ENCODE data around the gene CNKSR3. TPM values are rescaled to one million over a fixed set of nuclear protein-coding genes. Genes with fewer than 3 reads are reported as not detected.

The CNKSR3 gene
- total RNA-seq, 1 experiment from 2014 or later = 5.6 TPM

GRCh38 chr6:154377726-154378125, 132.8 kb downstream of the CNKSR3 start:
- no peaks in the 10 kb centered on the region for H3K9me3 ChIP-seq (ENCODE audit: control insufficient read depth, low read depth, low read length)
- H2BK15ac ChIP-seq (ENCODE audit: low read depth, low read length) = no peak overlapping the region
- no peaks in the 10 kb centered on the region for H3K27me3 Mint-ChIP-seq (ENCODE audit: low read depth)
- H4K8ac ChIP-seq (replicated peaks; ENCODE audit: insufficient read length, low read depth, low read length) = no peak overlapping the region
- no peak for DNase-seq
- H3K4me3 Mint-ChIP-seq = no peak overlapping the region
- no peak overlapping the region for H4K91ac ChIP-seq (ENCODE audit: insufficient read length, low read depth, low read length)
- H4K20me1 ChIP-seq (ENCODE audit: control insufficient read depth, insufficient read depth, insufficient read length) = no peaks in the 10 kb centered on the region
- no CpG with 5 or more reads among the region's 4 CpGs for WGBS (ENCODE audit: extremely low coverage, insufficient read length, low lambda C conversion rate)
- H3K9me3 Mint-ChIP-seq = peaks cover 0 to 4% of the 10 kb centered on the region in 2 experiments; a peak in 2 of 5 replicates
- no peaks in the 10 kb centered on the region for H3K36me3 Mint-ChIP-seq (ENCODE audit: insufficient read depth in 1 of 3, low read depth in 3 of 3)
- no peak overlapping the region for H3K4ac ChIP-seq (ENCODE audit: low read depth, low read length)
- H3K4me2 ChIP-seq (ENCODE audit: insufficient read depth, insufficient read length, low read length) = no peak overlapping the region
- H3K79me1 ChIP-seq (ENCODE audit: insufficient read depth, low read depth, low read length, poor library complexity, severe bottlenecking) = no peaks in the 10 kb centered on the region
- H3K27ac ChIP-seq (ENCODE audit: insufficient read length, low read depth, low read length) = no peak overlapping the region
- H3K4me1 ChIP-seq (ENCODE audit: insufficient read depth, low read length) = peaks cover 4% of the 10 kb centered on the region; the same call in 1 of the 2 replicates
- H3K23ac ChIP-seq (ENCODE audit: insufficient read length, low read depth, low read length) = no peak overlapping the region
- H3K27me3 ChIP-seq (ENCODE audit: insufficient read depth, low read length) = no peaks in the 10 kb centered on the region
- H2BK5ac ChIP-seq (ENCODE audit: insufficient read length, low read length) = no peak overlapping the region
- no peaks in the 10 kb centered on the region for H3K79me2 ChIP-seq (ENCODE audit: insufficient read depth, low read length)
- no peak overlapping the region for H2AFZ ChIP-seq (ENCODE audit: low read length)
- H3K23me2 ChIP-seq (ENCODE audit: insufficient read length, low read depth, low read length, poor library complexity, severe bottlenecking) = no peaks in the 10 kb centered on the region
- no peak overlapping the region for H3T11ph ChIP-seq (ENCODE audit: low read length)
- H2BK120ac ChIP-seq (ENCODE audit: low read depth, low read length, poor library complexity, severe bottlenecking) = no peak overlapping the region
- H2BK12ac ChIP-seq (ENCODE audit: insufficient read length, low read depth, low read length) = no peak overlapping the region
- H3K9ac ChIP-seq (ENCODE audit: extremely low read depth, insufficient read length, low read length) = no peak overlapping the region
- peaks cover 6 to 13% of the 10 kb centered on the region in 2 experiments for H3K4me1 Mint-ChIP-seq
- H4K5ac ChIP-seq (ENCODE audit: insufficient read length, low read depth, low read length) = no peak overlapping the region
- H3K18ac ChIP-seq (ENCODE audit: insufficient read length, low read depth, low read length) = no peak overlapping the region
- H3K14ac ChIP-seq (ENCODE audit: insufficient read depth, low read length) = no peak overlapping the region
- no peak for TF ChIP-seq CTCF (conservative IDR thresholded peaks at IDR 0.05)
- no peak overlapping the region for H2AK5ac ChIP-seq (ENCODE audit: insufficient read length, low read length)
- H3K56ac ChIP-seq (ENCODE audit: insufficient read length, low read depth, low read length) = no peak overlapping the region
- H3K27ac Mint-ChIP-seq = peak overlapping the region in 1 of 3 experiments; percentile 2; a peak in 1 of 7 replicates
- no peak overlapping the region for H2BK20ac ChIP-seq (ENCODE audit: low read depth, low read length, poor library complexity, severe bottlenecking)

All from H9 (cell line).